Esophagus squamous epithelium (tissue), 4 donors: ENCODE measurements around the gene PLXDC1.

Source experiments
- POLR2A ChIP-seq, 4 donors: fragments of 450-650 bp; IDR thresholded peaks; one replicate each; pipeline ENCODE4 v1.6.1; 2017; ENCODE audit warnings: antibody characterized with exemption in 4 of 4, mild to moderate bottlenecking in 4 of 4, moderate library complexity in 3 of 4
- TF ChIP-seq, protein P1 (sequence below), 6 experiments: fragments of 450-650 bp in 4 of 6; fragments of 200-600 bp in 2 of 6; sonication (generic) in 2 of 6; IDR thresholded peaks; one replicate each; pipeline ENCODE4 v1.5.1; 2016 to 2019; ENCODE audit warnings: antibody characterized with exemption in 6 of 6, mild to moderate bottlenecking in 4 of 6, moderate library complexity in 4 of 6

DNA sequence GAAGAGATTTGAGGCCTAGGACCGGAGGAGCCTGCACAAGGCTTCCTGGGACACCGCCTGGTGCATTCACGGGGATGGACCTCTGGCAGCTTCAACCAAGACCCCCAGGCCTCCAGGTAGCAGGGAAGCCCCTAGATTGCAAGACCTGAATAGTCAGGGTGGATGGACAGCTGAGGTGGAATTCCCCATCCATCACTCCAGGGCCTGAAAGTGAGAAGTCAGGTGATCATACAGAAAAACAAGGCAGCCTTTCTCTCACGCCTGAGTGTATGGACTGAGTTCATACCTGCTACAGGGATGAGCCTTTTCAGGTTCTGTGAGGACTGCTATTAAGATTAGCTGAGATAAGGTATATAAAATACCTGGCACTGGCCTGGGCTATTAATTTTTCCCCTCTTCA, 74.2 kb downstream of the PLXDC1 start:
- TF ChIP-seq, protein P1, sequence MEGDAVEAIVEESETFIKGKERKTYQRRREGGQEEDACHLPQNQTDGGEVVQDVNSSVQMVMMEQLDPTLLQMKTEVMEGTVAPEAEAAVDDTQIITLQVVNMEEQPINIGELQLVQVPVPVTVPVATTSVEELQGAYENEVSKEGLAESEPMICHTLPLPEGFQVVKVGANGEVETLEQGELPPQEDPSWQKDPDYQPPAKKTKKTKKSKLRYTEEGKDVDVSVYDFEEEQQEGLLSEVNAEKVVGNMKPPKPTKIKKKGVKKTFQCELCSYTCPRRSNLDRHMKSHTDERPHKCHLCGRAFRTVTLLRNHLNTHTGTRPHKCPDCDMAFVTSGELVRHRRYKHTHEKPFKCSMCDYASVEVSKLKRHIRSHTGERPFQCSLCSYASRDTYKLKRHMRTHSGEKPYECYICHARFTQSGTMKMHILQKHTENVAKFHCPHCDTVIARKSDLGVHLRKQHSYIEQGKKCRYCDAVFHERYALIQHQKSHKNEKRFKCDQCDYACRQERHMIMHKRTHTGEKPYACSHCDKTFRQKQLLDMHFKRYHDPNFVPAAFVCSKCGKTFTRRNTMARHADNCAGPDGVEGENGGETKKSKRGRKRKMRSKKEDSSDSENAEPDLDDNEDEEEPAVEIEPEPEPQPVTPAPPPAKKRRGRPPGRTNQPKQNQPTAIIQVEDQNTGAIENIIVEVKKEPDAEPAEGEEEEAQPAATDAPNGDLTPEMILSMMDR (IDR thresholded peaks at IDR 0.05) = no peak
- TF ChIP-seq POLR2A (IDR thresholded peaks at IDR 0.05) = no peak
